AG10803 (cell line): Measurements from ENCODE around the gene UST.

ENCODE experiments used
- DNase-seq: peaks from one replicate; pipeline ENCODE4 v3.0.0; 2010; ENCODE audit warnings: low read depth
- H3K4me3 ChIP-seq: 2 replicates; pipeline ENCODE4 v1.5.1; 2011; ENCODE audit warnings: mild to moderate bottlenecking, low read length, control low read depth
- CTCF ChIP-seq: conservative IDR thresholded peaks from 2 replicates; pipeline ENCODE4 v1.5.1; 2011; ENCODE audit warnings: mild to moderate bottlenecking, low read length, control low read depth, inconsistent platforms

UST gene

GRCh38 chr6:148881593-148882311 lies 134.9 kb downstream of the UST start:
- no peak overlapping the region for H3K4me3 ChIP-seq
- no peak for DNase-seq
- TF ChIP-seq CTCF = no peak

GRCh38 chr6:148883270-148883669 lies 136.4 kb downstream of the UST start:
- no peak for TF ChIP-seq CTCF
- no peak for DNase-seq
- H3K4me3 ChIP-seq = no peak overlapping the region

- no peak overlapping the region for H3K4me3 ChIP-seq
- DNase-seq = no peak
- no peak for TF ChIP-seq CTCF
These were observed 137.6 kb downstream of the UST start for GRCh38 chr6:148884461-148884860.

- no peak overlapping the region for H3K4me3 ChIP-seq
- no peak for TF ChIP-seq CTCF
- DNase-seq = peak; percentile 41
These were observed 138.5 kb downstream of the UST start for GRCh38 chr6:148885136-148885865.

- no peak for TF ChIP-seq CTCF
- H3K4me3 ChIP-seq = no peak overlapping the region
- DNase-seq = no peak
These were observed 139.4 kb downstream of the UST start for GRCh38 chr6:148885925-148886845.

- no peak for TF ChIP-seq CTCF
- peak; percentile 12 for DNase-seq
- no peak overlapping the region for H3K4me3 ChIP-seq
These were observed 140.4 kb downstream of the UST start for GRCh38 chr6:148887181-148887580.
